Peyer's patch (tissue), 4 donors: ENCODE measurements around the gene SCARF2. TPM values are rescaled to one million over a fixed set of nuclear protein-coding genes. Genes with fewer than 3 reads are reported as not detected.

Experiments
- DNase-seq, 3 donors: peaks; one replicate each; pipeline ENCODE4 v3.0.0-alpha.2; 2017 to 2019
- H3K27ac ChIP-seq, 4 donors: fragments of 200-600 bp; sonication (generic); one replicate each; pipeline ENCODE4 v1.5.1; 2016 to 2019
- H3K27me3 ChIP-seq, 2 donors: fragments of 200-600 bp; sonication (generic); one replicate each; pipeline ENCODE4 v1.5.1; 2019
- H3K36me3 ChIP-seq, 3 donors: fragments of 200-600 bp; sonication (generic); one replicate each; pipeline ENCODE4 v1.5.1; 2016 to 2019
- H3K4me1 ChIP-seq, 4 donors: fragments of 200-600 bp; sonication (generic); one replicate each; pipeline ENCODE4 v1.5.1; 2016 to 2019
- H3K4me3 ChIP-seq, 4 donors: fragments of 200-600 bp; sonication (generic); 1 replicate in 3 of 4; 2 replicates in 1 of 4; pipeline ENCODE4 v1.5.1; 2016 to 2019; ENCODE audit warnings: mild to moderate bottlenecking in 1 of 4
- H3K9me3 ChIP-seq, 4 donors: fragments of 200-600 bp; sonication (generic); one replicate each; pipeline ENCODE4 v1.5.1; 2016 to 2019; ENCODE audit warnings: mild to moderate bottlenecking in 1 of 4
- POLR2A ChIP-seq, 2 donors: fragments of 450-650 bp; IDR thresholded peaks; one replicate each; pipeline ENCODE4 v1.5.1; 2017; ENCODE audit warnings: antibody characterized with exemption in 2 of 2, mild to moderate bottlenecking in 2 of 2, moderate library complexity in 2 of 2
- total RNA-seq, 4 donors: library from RNA; depleted of rRNA; stranded (reverse); fragments of >200 nt; gene quantifications; one replicate each; pipeline ENCODE4 v1.1.0, GENCODE V29; 2016
- TF ChIP-seq, protein P1 (sequence below), 6 experiments: fragments of 450-650 bp in 4 of 6; fragments of 200-600 bp in 2 of 6; sonication (generic) in 1 of 6; IDR thresholded peaks; one replicate each; pipeline ENCODE4 v1.5.1; 2017 to 2019; ENCODE audit warnings: antibody characterized with exemption in 6 of 6, mild to moderate bottlenecking in 3 of 6, moderate library complexity in 1 of 6

SCARF2 gene
- total RNA-seq, 4 donors from 2014 or later, result 3.5 to 8.3 (median 5.2) TPM

DNA sequence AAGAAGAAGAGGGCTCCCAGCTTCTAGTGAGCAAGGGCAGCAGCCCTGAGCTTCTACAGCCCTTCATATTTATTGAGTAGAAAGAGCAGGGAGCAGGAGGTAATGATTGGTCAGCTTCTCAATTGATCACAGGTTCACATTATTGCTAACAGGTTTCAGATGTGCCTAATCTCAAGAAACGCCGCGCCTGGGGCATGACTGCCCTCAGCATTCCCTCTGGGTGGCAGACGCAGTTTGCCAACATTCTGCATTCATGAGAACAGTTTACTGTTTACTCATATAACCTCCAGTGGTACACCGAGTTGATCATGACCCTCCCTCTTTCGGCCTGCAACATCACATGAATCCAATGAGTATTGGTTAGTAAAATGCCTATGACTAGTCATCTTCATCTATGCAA is 48.3 kb downstream of the SCARF2 start:
- Histone ChIP-seq H3K9me3 (no peaks in the 10 kb centered on the region), H3K4me1 (peaks cover 0 to 4% (median 1%) of the 10 kb centered on the region in 4 donors), H3K36me3 (no peaks in the 10 kb centered on the region), H3K27me3 (no peaks in the 10 kb centered on the region), H3K27ac (no peak overlapping the region), H3K4me3 (no peak overlapping the region)
- TF ChIP-seq POLR2A (IDR thresholded peaks at IDR 0.05), result no peak
- TF ChIP-seq, protein P1, sequence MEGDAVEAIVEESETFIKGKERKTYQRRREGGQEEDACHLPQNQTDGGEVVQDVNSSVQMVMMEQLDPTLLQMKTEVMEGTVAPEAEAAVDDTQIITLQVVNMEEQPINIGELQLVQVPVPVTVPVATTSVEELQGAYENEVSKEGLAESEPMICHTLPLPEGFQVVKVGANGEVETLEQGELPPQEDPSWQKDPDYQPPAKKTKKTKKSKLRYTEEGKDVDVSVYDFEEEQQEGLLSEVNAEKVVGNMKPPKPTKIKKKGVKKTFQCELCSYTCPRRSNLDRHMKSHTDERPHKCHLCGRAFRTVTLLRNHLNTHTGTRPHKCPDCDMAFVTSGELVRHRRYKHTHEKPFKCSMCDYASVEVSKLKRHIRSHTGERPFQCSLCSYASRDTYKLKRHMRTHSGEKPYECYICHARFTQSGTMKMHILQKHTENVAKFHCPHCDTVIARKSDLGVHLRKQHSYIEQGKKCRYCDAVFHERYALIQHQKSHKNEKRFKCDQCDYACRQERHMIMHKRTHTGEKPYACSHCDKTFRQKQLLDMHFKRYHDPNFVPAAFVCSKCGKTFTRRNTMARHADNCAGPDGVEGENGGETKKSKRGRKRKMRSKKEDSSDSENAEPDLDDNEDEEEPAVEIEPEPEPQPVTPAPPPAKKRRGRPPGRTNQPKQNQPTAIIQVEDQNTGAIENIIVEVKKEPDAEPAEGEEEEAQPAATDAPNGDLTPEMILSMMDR (IDR thresholded peaks at IDR 0.05), result no peak
- DNase-seq, result no peak

DNA sequence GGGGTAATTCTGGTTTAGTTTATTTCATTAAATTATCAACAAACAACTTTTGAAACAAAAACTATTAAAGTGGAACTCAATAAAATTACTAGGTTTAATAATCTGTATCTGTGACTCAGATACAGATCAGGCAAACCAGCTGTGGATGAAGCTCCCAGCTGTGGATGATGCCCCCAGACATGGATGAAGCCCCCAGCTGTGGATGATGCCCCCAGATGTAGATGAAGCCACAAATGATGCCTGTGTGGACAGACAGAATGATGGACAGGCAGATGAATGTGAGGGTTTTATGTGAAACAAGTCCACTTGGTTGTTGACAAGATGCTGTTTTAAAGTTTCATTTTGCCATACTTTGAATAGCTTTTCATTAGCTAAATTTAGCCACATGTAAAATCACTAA is 49.4 kb downstream of the SCARF2 start:
- H3K36me3 ChIP-seq, result no peaks in the 10 kb centered on the region
- H3K4me3 ChIP-seq, result no peak overlapping the region
- no peak for TF ChIP-seq POLR2A (IDR thresholded peaks at IDR 0.05)
- TF ChIP-seq, protein P1 (IDR thresholded peaks at IDR 0.05), result no peak
- H3K27ac ChIP-seq, result no peak overlapping the region
- DNase-seq, result no peak
- no peaks in the 10 kb centered on the region for H3K4me1 ChIP-seq
- H3K27me3 ChIP-seq, result no peaks in the 10 kb centered on the region
- H3K9me3 ChIP-seq, result no peaks in the 10 kb centered on the region

DNA sequence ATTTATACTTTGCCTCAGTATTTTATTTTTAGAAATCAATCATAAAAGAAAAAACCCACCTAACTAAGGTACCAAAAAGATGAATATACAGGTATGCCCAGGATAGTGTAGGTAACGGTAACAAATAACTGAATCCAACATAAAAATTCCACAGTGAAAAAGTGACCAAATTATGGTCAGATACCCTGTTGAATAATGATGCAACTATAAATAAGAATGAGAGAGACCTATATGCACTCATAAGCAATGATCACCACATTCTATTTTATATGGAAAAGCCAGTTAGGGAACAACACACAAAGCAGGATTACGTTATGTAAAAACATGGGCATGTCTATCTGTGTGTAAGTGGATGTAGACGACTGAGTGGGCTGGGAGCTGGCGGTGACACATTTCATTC is 50.7 kb downstream of the SCARF2 start:
- no peaks in the 10 kb centered on the region for H3K9me3 ChIP-seq
- H3K4me1 ChIP-seq, result no peaks in the 10 kb centered on the region
- no peaks in the 10 kb centered on the region for H3K27me3 ChIP-seq
- TF ChIP-seq POLR2A (IDR thresholded peaks at IDR 0.05), result no peak
- TF ChIP-seq, protein P1 (IDR thresholded peaks at IDR 0.05), result no peak
- H3K4me3 ChIP-seq, result no peak overlapping the region
- no peak overlapping the region for H3K27ac ChIP-seq
- H3K36me3 ChIP-seq, result no peaks in the 10 kb centered on the region
- DNase-seq, result no peak

DNA sequence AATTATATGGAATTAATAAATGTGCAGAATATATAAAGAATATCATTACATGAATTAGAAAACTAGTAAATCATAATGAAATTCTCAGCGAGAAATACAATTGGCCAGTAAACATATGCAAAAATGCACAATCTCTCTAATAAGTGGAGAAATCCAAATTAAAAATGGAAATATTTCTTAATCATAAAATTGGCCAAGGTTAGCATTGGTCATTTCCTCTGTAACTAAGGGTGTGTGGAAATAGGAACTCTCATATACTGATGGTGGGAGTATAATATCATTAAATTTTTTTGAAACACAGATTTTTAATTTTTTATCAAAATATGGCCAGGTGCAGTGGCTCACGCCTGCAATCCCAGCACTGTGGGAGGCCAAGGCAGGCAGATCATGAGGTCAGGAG is 51.3 kb downstream of the SCARF2 start:
- Histone ChIP-seq H3K36me3 (no peaks in the 10 kb centered on the region), H3K4me1 (no peaks in the 10 kb centered on the region), H3K9me3 (no peaks in the 10 kb centered on the region), H3K4me3 (no peak overlapping the region), H3K27ac (no peak overlapping the region), H3K27me3 (no peaks in the 10 kb centered on the region)
- TF ChIP-seq POLR2A (IDR thresholded peaks at IDR 0.05), result no peak
- DNase-seq, result no peak

DNA sequence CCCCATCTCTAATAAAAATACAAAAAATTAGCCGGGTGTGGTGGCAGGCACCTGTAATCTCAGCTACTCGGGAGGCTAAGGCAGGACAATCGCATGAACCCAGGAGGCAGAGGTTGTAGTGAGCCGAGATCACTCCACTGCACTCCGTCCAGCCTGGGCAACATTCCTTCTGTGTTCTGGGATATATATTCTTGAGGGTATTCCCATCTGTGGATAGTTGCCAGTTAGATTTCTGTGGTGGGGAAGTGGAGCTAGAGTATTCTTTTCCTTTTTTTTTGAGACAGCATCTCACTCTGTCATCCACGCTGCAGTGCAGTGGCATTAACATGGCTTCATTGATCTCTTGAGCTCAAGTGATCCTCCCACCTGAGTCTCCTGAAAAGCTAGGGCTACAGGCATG is 52.8 kb downstream of the SCARF2 start:
- TF ChIP-seq, protein P1 (IDR thresholded peaks at IDR 0.05), result no peak
- no peak for TF ChIP-seq POLR2A (IDR thresholded peaks at IDR 0.05)
- no peak overlapping the region for H3K4me3 ChIP-seq
- no peaks in the 10 kb centered on the region for H3K9me3 ChIP-seq
- no peaks in the 10 kb centered on the region for H3K36me3 ChIP-seq
- H3K27me3 ChIP-seq, result no peaks in the 10 kb centered on the region
- DNase-seq, result no peak
- no peak overlapping the region for H3K27ac ChIP-seq
- no peaks in the 10 kb centered on the region for H3K4me1 ChIP-seq

DNA sequence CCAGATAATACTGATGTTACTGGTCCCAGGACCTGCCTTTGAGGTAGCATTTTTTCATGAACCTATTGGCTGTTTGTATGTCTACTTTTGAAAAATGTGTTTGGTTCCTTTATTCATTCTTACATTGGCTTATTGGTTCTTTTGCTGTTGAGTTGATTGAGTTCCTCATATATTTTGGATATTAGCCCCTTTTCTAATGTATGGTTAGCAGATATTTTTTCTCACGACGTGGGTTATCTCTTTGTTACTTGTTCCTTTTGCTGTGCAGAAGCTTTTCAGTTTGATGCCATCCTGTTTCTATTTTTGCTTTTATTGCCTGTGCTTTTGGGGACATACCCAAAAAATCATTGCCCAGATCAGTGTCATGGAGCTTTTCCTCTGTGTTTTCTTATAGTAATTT is 53.5 kb downstream of the SCARF2 start:
- Histone ChIP-seq H3K36me3 (no peaks in the 10 kb centered on the region), H3K27me3 (no peaks in the 10 kb centered on the region), H3K9me3 (no peaks in the 10 kb centered on the region), H3K4me3 (no peak overlapping the region), H3K4me1 (no peaks in the 10 kb centered on the region), H3K27ac (no peak overlapping the region)
- no peak for DNase-seq
- TF ChIP-seq, protein P1 (IDR thresholded peaks at IDR 0.05), result no peak
- TF ChIP-seq POLR2A (IDR thresholded peaks at IDR 0.05), result no peak
